ENCODE measurements around the gene C12orf54.
"Not testable (repeated sequence)": the region's sequence is repeated elsewhere in the genome, so short reads cannot be mapped to it uniquely, and the experiment has no call there.

Gene C12orf54

DNA sequence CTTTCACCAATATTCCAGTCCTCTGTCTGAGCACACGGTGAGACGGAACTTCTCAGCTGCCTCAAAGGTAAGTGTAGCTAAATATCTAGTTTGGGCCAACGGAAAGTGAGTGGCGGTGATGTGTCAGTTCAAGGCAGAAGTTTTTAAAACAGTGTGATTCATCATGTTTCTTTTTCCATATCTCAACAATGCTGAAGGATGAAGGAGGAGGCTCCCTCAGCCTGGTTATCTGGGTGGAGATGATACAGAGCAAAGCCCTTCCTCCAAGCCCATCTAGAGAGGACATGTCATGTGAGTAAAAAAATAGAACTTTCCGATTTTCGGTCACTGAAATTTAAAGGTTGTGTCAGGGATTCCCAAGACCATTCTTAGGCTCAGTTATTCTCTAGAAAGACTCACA is 23.0 kb upstream of the C12orf54 start:
- no peaks in the 10 kb centered on the region for H3K79me2 ChIP-seq (ENCODE audit: control insufficient read depth, insufficient read depth, low read length, unreplicated experiment)
- H3K27ac ChIP-seq (ENCODE audit: low read depth, low read length): no peak overlapping the region
- no peaks in the 10 kb centered on the region for H3K36me3 ChIP-seq (ENCODE audit: insufficient read depth, low read length)
- H3K27me3 ChIP-seq (ENCODE audit: insufficient read depth, low read length): peaks cover 34% of the 10 kb centered on the region
- no peak overlapping the region for H2AFZ ChIP-seq (ENCODE audit: low read length, unreplicated experiment)
- H3K4me1 ChIP-seq (ENCODE audit: control insufficient read depth, insufficient read depth, low read length, unreplicated experiment): no peaks in the 10 kb centered on the region
- H3K4me3 ChIP-seq (ENCODE audit: low read depth, low read length): no peak overlapping the region

DNA sequence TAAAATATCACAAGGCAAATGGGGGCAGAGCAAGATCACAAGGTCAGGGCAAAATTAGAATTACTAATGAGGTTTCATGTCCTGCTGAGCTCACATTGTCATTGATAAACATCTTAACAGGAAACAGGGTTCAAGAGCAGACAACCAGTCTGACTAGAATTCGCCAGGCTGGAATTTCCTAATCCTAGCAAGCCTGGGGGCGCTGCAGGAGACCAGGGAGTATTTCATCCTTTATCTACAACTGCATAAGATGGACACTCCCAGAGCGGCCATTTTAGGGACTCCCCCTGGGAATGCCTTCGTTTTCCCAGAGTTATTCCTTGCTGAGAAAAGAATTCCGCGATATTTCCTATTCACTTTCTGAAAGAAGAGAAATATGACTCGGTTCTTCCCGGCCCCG is 13.3 kb upstream of the C12orf54 start:
- H3K27me3 ChIP-seq (ENCODE audit: insufficient read depth, low read length); H3K4me1 ChIP-seq (ENCODE audit: control insufficient read depth, insufficient read depth, low read length, unreplicated experiment); H3K27ac ChIP-seq (ENCODE audit: low read depth, low read length); H3K79me2 ChIP-seq (ENCODE audit: control insufficient read depth, insufficient read depth, low read length, unreplicated experiment); H2AFZ ChIP-seq (ENCODE audit: low read length, unreplicated experiment); H3K36me3 ChIP-seq (ENCODE audit: insufficient read depth, low read length); H3K4me3 ChIP-seq (ENCODE audit: low read depth, low read length): not testable (repeated sequence)

DNA sequence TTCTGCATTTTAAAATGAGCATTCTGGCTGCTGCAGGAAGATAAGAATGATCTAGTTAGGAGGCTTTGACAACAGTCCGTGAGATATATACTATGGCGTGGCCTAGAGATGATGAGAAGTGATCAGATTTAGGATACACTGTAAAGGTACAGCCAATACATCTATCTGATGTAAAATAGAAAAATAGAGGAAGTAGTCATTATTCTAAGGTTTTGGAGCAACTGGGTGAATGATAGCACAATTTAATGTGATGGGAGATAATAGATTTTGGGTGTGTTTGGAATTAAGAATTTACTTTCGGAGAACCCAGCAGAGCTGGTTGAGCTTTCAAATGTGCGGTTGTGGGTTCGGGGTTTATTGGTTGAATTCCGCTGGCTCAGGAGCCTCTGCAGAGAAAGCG is 10.0 kb upstream of the C12orf54 start, which contains the start of gene ANP32D:
ANP32D (plus strand) TSS at position 301 of the 400 bp plus-strand sequence. CDS start 106 bp downstream, outside the sequence.
- Histone ChIP-seq H3K27me3 (ENCODE audit: insufficient read depth, low read length) (peaks cover 5% of the 10 kb centered on the region; the same call in 1 of the 2 replicates), H3K4me3 (ENCODE audit: low read depth, low read length) (no peak within 1 kb of the TSS), H2AFZ (ENCODE audit: low read length, unreplicated experiment) (no peak within 1 kb of the TSS), H3K27ac (ENCODE audit: low read depth, low read length) (no peak within 1 kb of the TSS), H3K79me2 (ENCODE audit: control insufficient read depth, insufficient read depth, low read length, unreplicated experiment) (no peaks in the 10 kb centered on the region), H3K4me1 (ENCODE audit: control insufficient read depth, insufficient read depth, low read length, unreplicated experiment) (no peaks in the 10 kb centered on the region), H3K36me3 (ENCODE audit: insufficient read depth, low read length) (no peaks in the 10 kb centered on the region)

DNA sequence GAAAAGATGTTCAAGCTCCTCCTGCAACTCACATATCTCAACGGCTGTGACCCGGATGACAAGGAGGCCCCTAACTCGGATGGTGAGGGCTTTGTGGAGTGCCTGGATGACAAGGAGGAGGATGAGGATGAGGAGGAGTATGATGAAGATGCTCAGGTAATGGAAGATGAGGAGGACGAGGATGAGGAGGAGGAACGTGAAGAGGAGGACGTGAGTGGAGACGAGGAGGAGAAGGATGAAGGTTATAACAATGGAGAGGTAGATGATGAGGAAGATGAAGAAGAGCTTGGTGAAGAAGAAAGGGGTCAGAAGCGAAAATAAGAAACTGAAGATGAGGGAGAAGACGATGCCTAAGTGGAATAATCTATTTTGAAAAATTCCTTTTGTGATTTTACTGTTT is 9.2 kb upstream of the C12orf54 start:
- Histone ChIP-seq H3K27ac (ENCODE audit: low read depth, low read length) (no peak overlapping the region), H3K4me3 (ENCODE audit: low read depth, low read length) (no peak overlapping the region), H2AFZ (ENCODE audit: low read length, unreplicated experiment) (no peak overlapping the region), H3K79me2 (ENCODE audit: control insufficient read depth, insufficient read depth, low read length, unreplicated experiment) (no peaks in the 10 kb centered on the region), H3K4me1 (ENCODE audit: control insufficient read depth, insufficient read depth, low read length, unreplicated experiment) (no peaks in the 10 kb centered on the region), H3K27me3 (ENCODE audit: insufficient read depth, low read length) (peaks cover 5% of the 10 kb centered on the region; the same call in 1 of the 2 replicates), H3K36me3 (ENCODE audit: insufficient read depth, low read length) (no peaks in the 10 kb centered on the region)

DNA sequence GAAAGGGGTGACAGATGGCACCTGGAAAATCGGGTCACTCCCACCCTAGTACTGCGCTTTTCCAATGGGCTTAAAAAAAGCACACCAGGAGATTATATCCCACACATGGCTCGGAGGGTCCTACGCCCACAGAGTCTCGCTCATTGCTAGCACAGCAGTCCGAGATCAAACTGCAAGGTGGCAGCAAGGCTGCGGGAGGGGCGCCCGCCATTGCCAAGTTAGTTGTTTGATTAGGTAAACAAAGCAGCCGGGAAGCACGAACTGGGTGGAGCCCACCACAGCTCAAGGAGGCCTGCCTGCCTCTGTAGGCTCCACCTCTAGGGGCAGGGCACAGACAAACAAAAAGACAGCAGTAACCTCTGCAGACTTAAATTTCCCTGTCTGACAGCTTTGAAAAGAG is 7.8 kb upstream of the C12orf54 start:
- not testable (repeated sequence) for H3K27ac ChIP-seq (ENCODE audit: low read depth, low read length); H2AFZ ChIP-seq (ENCODE audit: low read length, unreplicated experiment); H3K4me1 ChIP-seq (ENCODE audit: control insufficient read depth, insufficient read depth, low read length, unreplicated experiment); H3K27me3 ChIP-seq (ENCODE audit: insufficient read depth, low read length); H3K36me3 ChIP-seq (ENCODE audit: insufficient read depth, low read length); H3K79me2 ChIP-seq (ENCODE audit: control insufficient read depth, insufficient read depth, low read length, unreplicated experiment); H3K4me3 ChIP-seq (ENCODE audit: low read depth, low read length)

DNA sequence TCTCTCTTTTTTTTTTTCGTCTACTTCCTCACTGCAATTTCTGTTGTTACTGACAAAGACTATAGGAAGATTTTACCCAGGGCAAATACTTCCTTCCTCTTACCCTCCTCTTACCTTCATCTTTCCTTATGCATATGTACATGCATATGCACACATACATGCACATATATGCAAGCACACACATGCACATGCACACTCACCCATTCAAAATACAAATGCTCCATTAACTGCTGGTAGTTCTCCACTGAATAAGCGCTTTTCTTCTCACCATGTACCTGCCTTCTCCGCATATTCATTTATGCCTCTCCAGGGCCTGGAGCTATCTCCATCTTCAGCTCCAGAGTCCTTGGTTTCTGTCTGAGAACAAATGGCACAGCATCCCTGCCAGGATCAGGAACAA is 632 bp downstream of the C12orf54 start:
- H3K4me3 ChIP-seq (ENCODE audit: low read depth, low read length): no peak overlapping the region
- no peaks in the 10 kb centered on the region for H3K79me2 ChIP-seq (ENCODE audit: control insufficient read depth, insufficient read depth, low read length, unreplicated experiment)
- no peaks in the 10 kb centered on the region for H3K36me3 ChIP-seq (ENCODE audit: insufficient read depth, low read length)
- H3K4me1 ChIP-seq (ENCODE audit: control insufficient read depth, insufficient read depth, low read length, unreplicated experiment): no peaks in the 10 kb centered on the region
- no peak overlapping the region for H2AFZ ChIP-seq (ENCODE audit: low read length, unreplicated experiment)
- H3K27ac ChIP-seq (ENCODE audit: low read depth, low read length): no peak overlapping the region
- H3K27me3 ChIP-seq (ENCODE audit: insufficient read depth, low read length): peaks cover 34% of the 10 kb centered on the region

DNA sequence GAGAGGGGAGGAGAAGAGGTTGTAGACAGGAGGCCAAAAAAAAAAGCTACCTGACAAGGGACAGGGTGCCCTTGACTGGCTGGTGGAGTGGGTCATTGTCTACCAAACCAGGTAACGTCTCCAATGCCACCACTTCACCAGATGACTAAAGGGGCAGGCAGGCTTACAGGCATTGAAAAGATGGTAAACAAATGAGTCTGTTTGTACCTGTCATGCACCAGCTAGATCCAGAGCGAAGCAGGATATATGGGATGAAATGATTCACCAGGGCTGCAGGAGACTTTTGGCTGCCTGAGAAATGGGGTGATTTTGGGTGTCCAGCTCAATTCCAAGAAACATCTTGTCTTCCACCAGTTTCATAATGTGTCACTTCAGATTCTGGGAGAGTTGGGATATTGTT is 4.0 kb downstream of the C12orf54 start:
- no peak overlapping the region for H3K27ac ChIP-seq (ENCODE audit: low read depth, low read length)
- no peaks in the 10 kb centered on the region for H3K79me2 ChIP-seq (ENCODE audit: control insufficient read depth, insufficient read depth, low read length, unreplicated experiment)
- H3K36me3 ChIP-seq (ENCODE audit: insufficient read depth, low read length): no peaks in the 10 kb centered on the region
- no peak overlapping the region for H3K4me3 ChIP-seq (ENCODE audit: low read depth, low read length)
- H3K4me1 ChIP-seq (ENCODE audit: control insufficient read depth, insufficient read depth, low read length, unreplicated experiment): no peaks in the 10 kb centered on the region
- peaks cover 44% of the 10 kb centered on the region for H3K27me3 ChIP-seq (ENCODE audit: insufficient read depth, low read length)
- no peak overlapping the region for H2AFZ ChIP-seq (ENCODE audit: low read length, unreplicated experiment)

DNA sequence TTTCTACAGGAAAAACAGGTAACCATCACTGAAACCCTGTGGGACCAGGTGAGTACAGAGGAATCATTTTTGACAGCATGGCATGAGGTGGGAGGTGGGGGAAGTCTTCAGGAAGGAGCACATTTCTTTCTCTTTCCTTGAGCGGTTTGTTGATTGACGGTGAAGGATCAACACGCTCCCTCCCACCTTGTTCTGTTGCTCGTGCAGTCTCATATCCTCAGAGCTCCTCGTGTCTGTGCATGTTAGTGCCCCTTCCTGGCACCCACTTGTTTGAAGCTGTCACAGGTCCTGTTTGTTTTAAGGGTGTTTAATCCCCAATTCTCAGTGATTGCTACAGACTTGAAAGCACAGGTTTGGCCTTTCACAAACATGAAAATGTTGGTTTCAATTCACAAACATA is 4.4 kb downstream of the C12orf54 start:
- no peaks in the 10 kb centered on the region for H3K4me1 ChIP-seq (ENCODE audit: control insufficient read depth, insufficient read depth, low read length, unreplicated experiment)
- no peak overlapping the region for H3K4me3 ChIP-seq (ENCODE audit: low read depth, low read length)
- H3K27me3 ChIP-seq (ENCODE audit: insufficient read depth, low read length): peaks cover 48% of the 10 kb centered on the region
- H2AFZ ChIP-seq (ENCODE audit: low read length, unreplicated experiment): no peak overlapping the region
- H3K27ac ChIP-seq (ENCODE audit: low read depth, low read length): no peak overlapping the region
- no peaks in the 10 kb centered on the region for H3K79me2 ChIP-seq (ENCODE audit: control insufficient read depth, insufficient read depth, low read length, unreplicated experiment)
- H3K36me3 ChIP-seq (ENCODE audit: insufficient read depth, low read length): no peaks in the 10 kb centered on the region

DNA sequence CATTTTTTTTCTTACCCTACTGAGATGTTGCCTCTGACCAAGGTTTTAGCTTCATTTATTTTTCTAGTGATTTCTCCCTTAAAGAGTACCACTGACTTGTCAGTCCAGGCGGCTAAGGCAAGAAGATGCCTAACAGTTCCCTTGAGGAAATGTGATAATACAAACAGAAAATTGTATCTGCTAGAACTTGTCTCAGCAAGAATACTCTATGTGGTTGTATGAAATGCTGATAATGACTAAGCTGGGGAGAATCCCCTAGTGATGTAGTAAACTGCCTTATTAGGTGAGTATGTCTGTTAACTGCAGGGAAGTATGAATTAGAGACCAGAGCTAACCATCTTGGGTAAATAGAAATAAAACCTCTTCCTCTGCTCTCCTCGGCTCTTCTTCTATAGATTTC is 6.7 kb downstream of the C12orf54 start:
- Histone ChIP-seq H3K4me3 (ENCODE audit: low read depth, low read length) (no peak overlapping the region), H3K27me3 (ENCODE audit: insufficient read depth, low read length) (peaks cover 61% of the 10 kb centered on the region)

DNA sequence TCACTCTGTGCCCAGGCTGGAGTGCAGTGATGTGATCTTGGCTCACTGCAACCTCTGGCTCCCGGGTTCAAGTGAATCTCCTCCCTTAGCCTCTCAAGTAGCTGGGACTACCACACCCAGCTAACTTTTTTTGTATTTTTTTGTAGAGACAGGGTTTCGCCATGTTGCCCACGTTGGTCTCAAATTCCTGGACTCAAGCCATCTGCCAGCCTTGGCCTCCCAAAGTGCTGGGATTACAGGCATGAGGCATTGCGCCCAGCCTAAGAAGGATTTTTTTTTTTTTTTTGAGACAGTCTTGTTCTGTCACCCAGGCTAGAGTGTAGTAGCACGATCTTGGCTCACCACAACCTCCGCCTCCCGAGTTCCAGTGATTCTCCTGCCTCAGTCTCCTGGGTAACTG is 7.2 kb downstream of the C12orf54 start:
- H3K79me2 ChIP-seq (ENCODE audit: control insufficient read depth, insufficient read depth, low read length, unreplicated experiment); H3K4me3 ChIP-seq (ENCODE audit: low read depth, low read length); H2AFZ ChIP-seq (ENCODE audit: low read length, unreplicated experiment); H3K27ac ChIP-seq (ENCODE audit: low read depth, low read length); H3K4me1 ChIP-seq (ENCODE audit: control insufficient read depth, insufficient read depth, low read length, unreplicated experiment); H3K36me3 ChIP-seq (ENCODE audit: insufficient read depth, low read length): not testable (repeated sequence)
- H3K27me3 ChIP-seq (ENCODE audit: insufficient read depth, low read length): peaks cover 57% of the 10 kb centered on the region

More for the DNA sequence above, 6.7 kb downstream of the C12orf54 start:
- H3K79me2 ChIP-seq (ENCODE audit: control insufficient read depth, insufficient read depth, low read length, unreplicated experiment): no peaks in the 10 kb centered on the region
- no peak overlapping the region for H3K27ac ChIP-seq (ENCODE audit: low read depth, low read length)
- H3K4me1 ChIP-seq (ENCODE audit: control insufficient read depth, insufficient read depth, low read length, unreplicated experiment): no peaks in the 10 kb centered on the region
- no peak overlapping the region for H2AFZ ChIP-seq (ENCODE audit: low read length, unreplicated experiment)
- H3K36me3 ChIP-seq (ENCODE audit: insufficient read depth, low read length): no peaks in the 10 kb centered on the region

DNA sequence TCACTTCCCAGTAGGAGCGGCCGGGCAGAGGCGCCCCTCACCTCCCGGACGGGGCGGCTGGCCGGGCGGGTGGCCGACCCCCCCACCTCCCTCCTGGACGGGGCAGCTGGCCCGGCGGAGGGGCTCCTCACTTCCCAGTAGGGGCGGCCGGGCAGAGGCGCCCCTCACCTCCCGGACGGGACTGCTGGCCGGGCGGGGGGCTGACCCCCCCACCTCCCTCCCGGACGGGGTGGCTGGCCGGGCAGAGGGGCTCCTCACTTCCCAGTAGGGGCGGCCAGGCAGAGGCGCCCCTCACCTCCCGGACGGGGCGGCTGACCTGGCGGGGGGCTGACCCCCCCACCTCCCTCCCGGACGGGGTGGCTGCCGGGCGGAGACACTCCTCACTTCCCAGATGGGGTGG is 18.0 kb downstream of the C12orf54 start:
- H3K36me3 ChIP-seq (ENCODE audit: insufficient read depth, low read length); H3K4me3 ChIP-seq (ENCODE audit: low read depth, low read length); H2AFZ ChIP-seq (ENCODE audit: low read length, unreplicated experiment); H3K4me1 ChIP-seq (ENCODE audit: control insufficient read depth, insufficient read depth, low read length, unreplicated experiment); H3K79me2 ChIP-seq (ENCODE audit: control insufficient read depth, insufficient read depth, low read length, unreplicated experiment); H3K27ac ChIP-seq (ENCODE audit: low read depth, low read length): not testable (repeated sequence)
- H3K27me3 ChIP-seq (ENCODE audit: insufficient read depth, low read length): peaks cover 18% of the 10 kb centered on the region; the same call in 1 of the 2 replicates
